ENCODE measurements around the gene CHN1. TPM values are rescaled to one million over a fixed set of nuclear protein-coding genes. Genes with fewer than 3 reads are reported as not detected.

CHN1 gene
- total RNA-seq, 4 donors from 2014 or later = 5.8 to 24.7 (median 9.3) TPM

- TF ChIP-seq, protein P1, sequence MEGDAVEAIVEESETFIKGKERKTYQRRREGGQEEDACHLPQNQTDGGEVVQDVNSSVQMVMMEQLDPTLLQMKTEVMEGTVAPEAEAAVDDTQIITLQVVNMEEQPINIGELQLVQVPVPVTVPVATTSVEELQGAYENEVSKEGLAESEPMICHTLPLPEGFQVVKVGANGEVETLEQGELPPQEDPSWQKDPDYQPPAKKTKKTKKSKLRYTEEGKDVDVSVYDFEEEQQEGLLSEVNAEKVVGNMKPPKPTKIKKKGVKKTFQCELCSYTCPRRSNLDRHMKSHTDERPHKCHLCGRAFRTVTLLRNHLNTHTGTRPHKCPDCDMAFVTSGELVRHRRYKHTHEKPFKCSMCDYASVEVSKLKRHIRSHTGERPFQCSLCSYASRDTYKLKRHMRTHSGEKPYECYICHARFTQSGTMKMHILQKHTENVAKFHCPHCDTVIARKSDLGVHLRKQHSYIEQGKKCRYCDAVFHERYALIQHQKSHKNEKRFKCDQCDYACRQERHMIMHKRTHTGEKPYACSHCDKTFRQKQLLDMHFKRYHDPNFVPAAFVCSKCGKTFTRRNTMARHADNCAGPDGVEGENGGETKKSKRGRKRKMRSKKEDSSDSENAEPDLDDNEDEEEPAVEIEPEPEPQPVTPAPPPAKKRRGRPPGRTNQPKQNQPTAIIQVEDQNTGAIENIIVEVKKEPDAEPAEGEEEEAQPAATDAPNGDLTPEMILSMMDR (IDR thresholded peaks at IDR 0.05; ENCODE audit: low read depth) = no peak
These were observed 256.2 kb downstream of the CHN1 start for GRCh38 chr2:174748948-174749347.

Small RNA genes within 50 kb of the gene (small RNA-seq; reads per million reads assigned to genes)
- gene RNU6-1290P (not detected), gene RNU6-763P (not detected)

Other genes with a start within 250 kb of the CHN1 start
- gene CHRNA1, start 240.9 kb downstream of the CHN1 start, total RNA-seq = under 1 TPM in 2 of 4 donors, not detected in 2; 0.44 to 0.85 TPM
- gene ATF2, start 162.8 kb upstream of the CHN1 start, total RNA-seq = 10 to 100 TPM; 52.9 to 81.5 (median 59.8) TPM
- 100 to 1,000 TPM in 3 of 4 donors, 10 to 100 TPM in 1; 97.8 to 297 (median 142) TPM for gene ATP5MC3, start 176.3 kb upstream of the CHN1 start, total RNA-seq

All from subcutaneous adipose tissue (tissue), 4 donors.